Endothelial cell of umbilical vein (primary cell): ENCODE data around the gene TMEM151B. TPM values are rescaled to one million over a fixed set of nuclear protein-coding genes. Genes with fewer than 3 reads are reported as not detected.

ENCODE experiments used
- BruUV-seq: library from RNA; stranded (reverse); fragments of 400-500 nt; replicated peaks from 2 replicates; lab custom pipeline; 2021; lab: Mats Ljungman, UMichigan
- CTCF ChIA-PET: fragments of 300-600, 350-600 bp; sonication (Branson Sonifier 250); formaldehyde crosslinking; loops from one replicate; lab custom pipeline; 2021; ENCODE audit warnings: antibody characterized with exemption, inconsistent platforms; lab: Charles Lee
- POLR2A ChIA-PET: fragments of 300-600, 350-600 bp; sonication (Branson Sonifier 250); formaldehyde crosslinking; loops from one replicate; lab custom pipeline; 2021; ENCODE audit warnings: antibody characterized with exemption, inconsistent platforms; lab: Charles Lee
- DNase-seq: peaks from one replicate; pipeline ENCODE4 v3.0.0-alpha.2; 2011; ENCODE audit warnings: low read depth, low spot score
- FAIRE-seq: peaks from 2 replicates; lab custom pipeline; 2011; peaks lifted over from hg19 to GRCh38; lab: Jason Lieb, UNC
- H2AFZ ChIP-seq: 2 replicates; pipeline ENCODE4 v1.6.0; 2012; ENCODE audit warnings: low read depth, low read length, control low read depth, inconsistent platforms
- H3K27ac ChIP-seq: 2 replicates; pipeline ENCODE4 v1.5.1; 2011; ENCODE audit warnings: low read depth, mild to moderate bottlenecking, control low read depth, low read length, moderate library complexity; ENCODE audit not compliant: insufficient read depth
- H3K27me3 ChIP-seq, 2 experiments: 2 replicates each; pipeline versions ENCODE4 v1.6.0 to v1.6.1; 2011; ENCODE audit warnings: low read length in 2 of 2, mixed read lengths in 1 of 2; ENCODE audit not compliant: control insufficient read depth in 2 of 2, insufficient read depth in 2 of 2
- H3K36me3 ChIP-seq, 2 experiments: 2 replicates in 1 of 2; 3 replicates in 1 of 2; pipeline ENCODE4 v1.5.1; 2011; ENCODE audit warnings: low read length in 2 of 2, mild to moderate bottlenecking in 1 of 2, moderate library complexity in 1 of 2; ENCODE audit not compliant: control insufficient read depth in 2 of 2, insufficient read depth in 2 of 2; ENCODE audit errors: extremely low read depth in 1 of 2
- H3K4me1 ChIP-seq: 3 replicates; pipeline ENCODE4 v1.5.1; 2011; ENCODE audit warnings: mild to moderate bottlenecking, low read length; ENCODE audit not compliant: control insufficient read depth, insufficient read depth; ENCODE audit errors: extremely low read depth
- H3K4me2 ChIP-seq: 2 replicates; pipeline ENCODE4 v1.6.1; 2011; ENCODE audit warnings: low read length, control low read depth, mixed read lengths; ENCODE audit not compliant: insufficient read depth
- H3K4me3 ChIP-seq, 3 experiments: fragments of 200-600 bp in 1 of 3; sonication (generic), shearing (Covaris generic) in 1 of 3; replicated peaks in 1 of 3; 2 replicates each; pipeline ENCODE4 v1.5.1; 2011 to 2016; ENCODE audit warnings: control low read depth in 3 of 3, low read length in 3 of 3, mild to moderate bottlenecking in 2 of 3, inconsistent platforms in 1 of 3, low read depth in 1 of 3, moderate library complexity in 1 of 3; ENCODE audit not compliant: insufficient read depth in 1 of 3
- H3K79me2 ChIP-seq: 2 replicates; pipeline ENCODE4 v1.6.0; 2012; ENCODE audit warnings: low read length, inconsistent platforms; ENCODE audit not compliant: control insufficient read depth, insufficient read depth
- H3K9ac ChIP-seq: replicated peaks from 2 replicates; pipeline ENCODE3; 2011; ENCODE audit warnings: low read length, control low read depth; ENCODE audit not compliant: insufficient read depth; ENCODE audit errors: extremely low read depth
- H3K9me1 ChIP-seq: replicated peaks from 3 replicates; pipeline ENCODE4 v1.6.0; 2011; ENCODE audit warnings: mild to moderate bottlenecking, low read length; ENCODE audit not compliant: control insufficient read depth, insufficient read depth; ENCODE audit errors: extremely low read depth
- H3K9me3 ChIP-seq: replicated peaks from 2 replicates; pipeline ENCODE4 v1.5.1; 2012; ENCODE audit warnings: low read length, inconsistent platforms; ENCODE audit not compliant: control insufficient read depth, insufficient read depth
- H4K20me1 ChIP-seq: replicated peaks from 2 replicates; pipeline ENCODE3; 2011; ENCODE audit warnings: mild to moderate bottlenecking, low read length; ENCODE audit not compliant: control insufficient read depth, insufficient read depth; ENCODE audit errors: extremely low read depth
- EZH2 ChIP-seq: IDR thresholded peaks from 2 replicates; pipeline ENCODE4 v1.6.1; 2012; ENCODE audit warnings: borderline replicate concordance, low read depth, mild to moderate bottlenecking, moderate library complexity, low read length, inconsistent platforms; ENCODE audit not compliant: severe bottlenecking
- FOS ChIP-seq: IDR thresholded peaks from 2 replicates; pipeline ENCODE4 v1.6.1; 2011; ENCODE audit warnings: mild to moderate bottlenecking, low read length, moderate library complexity, borderline replicate concordance; ENCODE audit not compliant: insufficient read depth
- GATA2 ChIP-seq: IDR thresholded peaks from 2 replicates; pipeline ENCODE4 v1.7.0; 2011; ENCODE audit warnings: low read depth, mild to moderate bottlenecking, moderate library complexity, mixed read lengths, low read length; ENCODE audit not compliant: insufficient read length, insufficient read depth
- JUN ChIP-seq: IDR thresholded peaks from 2 replicates; pipeline ENCODE4 v1.6.1; 2011; ENCODE audit warnings: borderline replicate concordance, low read depth; ENCODE audit not compliant: insufficient read length, insufficient read depth
- MYC ChIP-seq: IDR thresholded peaks from one replicate; pipeline ENCODE4 v1.6.1; 2011; ENCODE audit warnings: mild to moderate bottlenecking, low read depth, low read length
- POLR2A ChIP-seq: IDR thresholded peaks from 2 replicates; pipeline ENCODE4 v1.6.1; 2012; ENCODE audit warnings: low read depth, mild to moderate bottlenecking, control low read depth, low read length
- POLR2AphosphoS5 ChIP-seq: IDR thresholded peaks from 2 replicates; pipeline ENCODE4 v1.6.1; 2012; ENCODE audit warnings: low read depth, mild to moderate bottlenecking, control low read depth, low read length, moderate library complexity; ENCODE audit not compliant: insufficient read depth
- dilution Hi-C: fragments of 300-500 bp; cut with MboI; formaldehyde crosslinking; loops from one replicate; pipeline ENCODE4 v1.15.0; 2019; ENCODE audit warnings: low sequenced_read_pairs; ENCODE audit not compliant: extremely low pct_ligation_motif_present
- intact Hi-C: fragments of 100-400 bp; cut with micrococcal nuclease; formaldehyde crosslinking; loops from one replicate; pipeline ENCODE4 v1.10.0; 2022
- polyA plus RNA-seq, 4 experiments: library from polyadenylated mRNA; depleted of rRNA in 3 of 4; stranded (reverse) in 3 of 4; unstranded in 1 of 4; fragments of >200 nt; gene quantifications; 2 replicates each; pipeline versions ENCODE4 v1.2.1 to v1.2.3, GENCODE V29; 2011 to 2012; ENCODE audit warnings: missing spikeins in 1 of 4
- total RNA-seq: library from RNA; stranded (reverse); gene quantifications from 2 replicates; pipeline ENCODE4 v1.2.3, GENCODE V29; 2021
- TF ChIP-seq, protein P1 (sequence below): IDR thresholded peaks from 2 replicates; pipeline ENCODE4 v1.6.1; 2011; ENCODE audit not compliant: insufficient read depth, insufficient read length
- TF ChIP-seq, protein P2 (sequence below), 2 donors: IDR thresholded peaks; 1 replicate in 1 of 2; 2 replicates in 1 of 2; pipeline ENCODE4 v1.5.1; 2011; ENCODE audit warnings: low read length in 2 of 2, mild to moderate bottlenecking in 2 of 2, moderate library complexity in 2 of 2, control low read depth in 1 of 2, inconsistent platforms in 1 of 2, low read depth in 1 of 2; ENCODE audit not compliant: insufficient read depth in 1 of 2; ENCODE audit errors: extremely low read depth in 1 of 2

Gene TMEM151B
- total and polyA plus RNA-seq, 2 donors (not counting 3 experiments of a cell fraction or from before 2014, with no cell fraction given) = 0.03 to 0.07 TPM

GRCh38 chr6:44311304-44311703 lies 41.1 kb downstream of the TMEM151B start:
- no peak overlapping the region for H3K4me3 ChIP-seq
- peaks cover 4 to 29% of the 10 kb centered on the region in 2 experiments for H3K36me3 ChIP-seq
- intact Hi-C loops = no loop called here
- peaks cover 7% of the 10 kb centered on the region for H3K4me1 ChIP-seq
- H3K9me3 ChIP-seq = no peaks in the 10 kb centered on the region
- peaks cover 5% of the 10 kb centered on the region in 2 experiments for H3K27me3 ChIP-seq
- no peaks in the 10 kb centered on the region for H4K20me1 ChIP-seq
- H3K27ac ChIP-seq = no peak overlapping the region
- DNase-seq (no peak), FAIRE-seq (no peak)
- no peaks in the 10 kb centered on the region for H3K9me1 ChIP-seq
- no peak for TF ChIP-seq GATA2
- no peak for TF ChIP-seq POLR2AphosphoS5
- no peak for TF ChIP-seq POLR2A
- TF ChIP-seq, protein P1, sequence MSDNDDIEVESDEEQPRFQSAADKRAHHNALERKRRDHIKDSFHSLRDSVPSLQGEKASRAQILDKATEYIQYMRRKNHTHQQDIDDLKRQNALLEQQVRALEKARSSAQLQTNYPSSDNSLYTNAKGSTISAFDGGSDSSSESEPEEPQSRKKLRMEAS = no peak
- no peak overlapping the region for H2AFZ ChIP-seq
- H3K4me2 ChIP-seq = no peak overlapping the region
- dilution Hi-C loops = no loop called here
- ChIA-PET CTCF (interaction anchor here (2.9 kb wide), 1 partner anchor 42 kb away, joined by 23 read pairs; the partner anchor contains the start of gene TMEM151B), POLR2A (no interaction called here)
- H3K9ac ChIP-seq = no peak overlapping the region
- peaks cover 9% of the 10 kb centered on the region for H3K79me2 ChIP-seq
- no TSS peak for BruUV-seq

DNA sequence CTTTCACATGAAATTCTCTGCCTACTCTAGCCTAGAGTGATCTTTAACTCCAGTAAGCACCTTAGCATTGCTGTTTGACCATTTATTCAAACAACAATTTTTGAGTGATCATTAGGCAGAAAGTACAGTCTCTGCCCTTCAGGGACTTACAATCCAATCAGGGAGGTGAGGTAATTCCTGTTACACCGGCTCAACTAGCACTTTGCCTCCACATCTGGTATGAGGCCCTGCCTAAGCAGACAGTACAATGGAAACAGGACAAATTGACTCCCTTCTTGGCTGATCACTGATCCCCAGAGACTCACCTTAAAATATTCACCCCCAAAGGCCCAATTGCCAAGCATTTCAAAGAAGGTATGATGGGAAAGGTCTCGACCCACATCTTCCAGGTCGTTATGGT lies 41.5 kb downstream of the TMEM151B start:
- no TSS peak for BruUV-seq
- Histone ChIP-seq H4K20me1 (no peaks in the 10 kb centered on the region), H3K79me2 (peaks cover 9% of the 10 kb centered on the region), H3K9me3 (no peaks in the 10 kb centered on the region), H2AFZ (no peak overlapping the region), H3K27ac (no peak overlapping the region), H3K9me1 (no peaks in the 10 kb centered on the region), H3K4me3 (no peak overlapping the region), H3K9ac (no peak overlapping the region), H3K27me3 (peaks cover 5% of the 10 kb centered on the region in 2 experiments), H3K4me2 (peak overlapping the region; percentile 78), H3K36me3 (peaks cover 4 to 27% of the 10 kb centered on the region in 2 experiments), H3K4me1 (peaks cover 7% of the 10 kb centered on the region)
- intact Hi-C loops = no loop called here
- dilution Hi-C loops = no loop called here
- TF ChIP-seq POLR2AphosphoS5 (no peak), POLR2A (no peak), FOS (no peak), EZH2 (no peak), JUN (no peak), GATA2 (no peak), MYC (no peak)
- TF ChIP-seq, protein P1 = no peak
- TF ChIP-seq, protein P2, sequence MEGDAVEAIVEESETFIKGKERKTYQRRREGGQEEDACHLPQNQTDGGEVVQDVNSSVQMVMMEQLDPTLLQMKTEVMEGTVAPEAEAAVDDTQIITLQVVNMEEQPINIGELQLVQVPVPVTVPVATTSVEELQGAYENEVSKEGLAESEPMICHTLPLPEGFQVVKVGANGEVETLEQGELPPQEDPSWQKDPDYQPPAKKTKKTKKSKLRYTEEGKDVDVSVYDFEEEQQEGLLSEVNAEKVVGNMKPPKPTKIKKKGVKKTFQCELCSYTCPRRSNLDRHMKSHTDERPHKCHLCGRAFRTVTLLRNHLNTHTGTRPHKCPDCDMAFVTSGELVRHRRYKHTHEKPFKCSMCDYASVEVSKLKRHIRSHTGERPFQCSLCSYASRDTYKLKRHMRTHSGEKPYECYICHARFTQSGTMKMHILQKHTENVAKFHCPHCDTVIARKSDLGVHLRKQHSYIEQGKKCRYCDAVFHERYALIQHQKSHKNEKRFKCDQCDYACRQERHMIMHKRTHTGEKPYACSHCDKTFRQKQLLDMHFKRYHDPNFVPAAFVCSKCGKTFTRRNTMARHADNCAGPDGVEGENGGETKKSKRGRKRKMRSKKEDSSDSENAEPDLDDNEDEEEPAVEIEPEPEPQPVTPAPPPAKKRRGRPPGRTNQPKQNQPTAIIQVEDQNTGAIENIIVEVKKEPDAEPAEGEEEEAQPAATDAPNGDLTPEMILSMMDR (IDR thresholded peaks at IDR 0.05; ENCODE audit: extremely low read depth in 1 of 2, insufficient read depth in 1 of 2, low read depth in 1 of 2, low read length in 2 of 2) = no peak
- FAIRE-seq (no peak), DNase-seq (no peak)
- CTCF ChIA-PET = interaction anchor here (2.9 to 3.1 kb wide), 2 partner anchors 19 to 43 kb away, joined by 14 to 23 read pairs; partner anchors contain the start of gene TMEM151B
- POLR2A ChIA-PET = no interaction called here
